Hepatocyte (in vitro differentiated cells): ENCODE measurements around the gene HOXD8. TPM values are rescaled to one million over a fixed set of nuclear protein-coding genes. Genes with fewer than 3 reads are reported as not detected.

ENCODE experiments used
- DNase-seq: peaks from one replicate; pipeline ENCODE4 v3.0.0-alpha.2; 2016; ENCODE audit warnings: low spot score
- H2AFZ ChIP-seq: fragments of 200-600 bp; sonication (generic); 2 replicates; pipeline ENCODE4 v1.6.0; 2016; ENCODE audit warnings: antibody characterized with exemption, mild to moderate bottlenecking
- H3K27ac ChIP-seq: fragments of 200-600 bp; sonication (generic); 2 replicates; pipeline ENCODE4 v1.5.1; 2016; ENCODE audit warnings: mild to moderate bottlenecking
- H3K27me3 ChIP-seq: fragments of 200-600 bp; sonication (generic); 2 replicates; pipeline ENCODE4 v1.6.1; 2016
- H3K36me3 ChIP-seq: fragments of 200-600 bp; sonication (generic); replicated peaks from 2 replicates; pipeline ENCODE4 v1.5.1; 2016; ENCODE audit warnings: low read depth; ENCODE audit not compliant: insufficient read depth
- H3K4me1 ChIP-seq: fragments of 200-600 bp; sonication (generic); 2 replicates; pipeline ENCODE4 v1.5.1; 2016; ENCODE audit warnings: mild to moderate bottlenecking, moderate library complexity; ENCODE audit not compliant: insufficient read depth
- H3K4me2 ChIP-seq: fragments of 200-600 bp; sonication (generic); 2 replicates; pipeline ENCODE4 v1.6.0; 2016
- H3K4me3 ChIP-seq: fragments of 200-600 bp; sonication (generic); 2 replicates; pipeline ENCODE4 v1.5.1; 2016; ENCODE audit warnings: mild to moderate bottlenecking
- H3K79me2 ChIP-seq: fragments of 200-600 bp; sonication (generic); 2 replicates; pipeline ENCODE4 v1.6.0; 2017; ENCODE audit warnings: mild to moderate bottlenecking
- H3K9me2 ChIP-seq: fragments of 200-600 bp; sonication (generic); replicated peaks from 2 replicates; pipeline ENCODE4 v1.6.0; 2017; ENCODE audit warnings: mild to moderate bottlenecking; ENCODE audit not compliant: insufficient read depth
- H3K9me3 ChIP-seq: fragments of 200-600 bp; sonication (generic); 2 replicates; pipeline ENCODE4 v1.5.1; 2016; ENCODE audit warnings: low read depth, mild to moderate bottlenecking
- H4K20me1 ChIP-seq: fragments of 200-600 bp; sonication (generic); 2 replicates; pipeline ENCODE4 v1.6.0; 2016; ENCODE audit warnings: mild to moderate bottlenecking; ENCODE audit not compliant: insufficient read depth, poor library complexity, severe bottlenecking
- CTCF ChIP-seq: fragments of 200-600 bp; sonication (generic); IDR thresholded peaks from 2 replicates; pipeline ENCODE4 v1.5.1; 2016; ENCODE audit warnings: antibody characterized with exemption, mild to moderate bottlenecking; ENCODE audit not compliant: poor library complexity
- EZH2 ChIP-seq: fragments of 200-600 bp; sonication (generic); IDR thresholded peaks from 2 replicates; pipeline ENCODE4 v1.6.1; 2016; ENCODE audit warnings: antibody characterized with exemption, mild to moderate bottlenecking, borderline replicate concordance
- EZH2phosphoT487 ChIP-seq: fragments of 200-600 bp; sonication (generic); IDR thresholded peaks from one replicate; pipeline ENCODE4 v1.6.1; 2018; ENCODE audit warnings: antibody characterized with exemption, mild to moderate bottlenecking, low read depth, moderate library complexity; ENCODE audit not compliant: unreplicated experiment, severe bottlenecking
- WGBS: methylation state at CpG from one replicate; pipeline ENCODE4 v1.1.6; 2016; ENCODE audit warnings: low lambda C conversion rate; ENCODE audit errors: missing lambda C conversion rate; 5-methylcytosine and 5-hydroxymethylcytosine counted together
- polyA plus RNA-seq: library from polyadenylated mRNA; unstranded; fragments of >200 nt; fragmentation: Nextera tagmentation; extraction: Ambion mirVana; gene quantifications from 2 replicates; pipeline ENCODE4 v1.2.1, GENCODE V29; 2016
- total RNA-seq: library from RNA; depleted of rRNA; stranded (reverse); fragments of >200 nt; gene quantifications from 2 replicates; pipeline ENCODE4 v1.2.3, GENCODE V29; 2014

HOXD8 gene
- total and polyA plus RNA-seq, 2 experiments from 2014 or later = 1.3 TPM; not detected in 1

GRCh38 chr2:176158855-176159662 is 29.6 kb downstream of the HOXD8 start:
- Histone ChIP-seq H3K9me2 (no peaks in the 10 kb centered on the region), H2AFZ (no peak overlapping the region), H3K9me3 (no peaks in the 10 kb centered on the region), H4K20me1 (no peaks in the 10 kb centered on the region), H3K27me3 (peaks cover 100% of the 10 kb centered on the region), H3K4me3 (no peak overlapping the region), H3K4me2 (peak overlapping the region; percentile 69), H3K79me2 (no peaks in the 10 kb centered on the region), H3K4me1 (peaks cover 23% of the 10 kb centered on the region), H3K27ac (no peak overlapping the region), H3K36me3 (no peaks in the 10 kb centered on the region)
- WGBS = 5% methylated on average over 33 of the region's 39 CpGs
- DNase-seq = no peak
- TF ChIP-seq EZH2phosphoT487 (no peak), EZH2 (peak; percentile 92)

- peaks cover 24% of the 10 kb centered on the region for H3K4me1 ChIP-seq
- H3K4me3 ChIP-seq = no peak overlapping the region
- no peaks in the 10 kb centered on the region for H3K9me2 ChIP-seq
- H3K4me2 ChIP-seq = peak overlapping the region; percentile 69
- H3K36me3 ChIP-seq = no peaks in the 10 kb centered on the region
- H3K27me3 ChIP-seq = peaks cover 100% of the 10 kb centered on the region
- H3K79me2 ChIP-seq = no peaks in the 10 kb centered on the region
- WGBS = 5% methylated on average over 44 of the region's 44 CpGs
- no peak for DNase-seq
- peak; percentile 72 for TF ChIP-seq EZH2
- no peak for TF ChIP-seq CTCF
- peak; percentile 54 for TF ChIP-seq EZH2phosphoT487
- H2AFZ ChIP-seq = peak overlapping the region; percentile 35
- H3K9me3 ChIP-seq = no peaks in the 10 kb centered on the region
- H4K20me1 ChIP-seq = no peaks in the 10 kb centered on the region
- H3K27ac ChIP-seq = no peak overlapping the region
Measured at GRCh38 chr2:176159663-176160250, 30.3 kb downstream of the HOXD8 start.

- no peak for DNase-seq
- peaks cover 100% of the 10 kb centered on the region for H3K27me3 ChIP-seq
- no peaks in the 10 kb centered on the region for H3K36me3 ChIP-seq
- no peaks in the 10 kb centered on the region for H3K9me2 ChIP-seq
- no peaks in the 10 kb centered on the region for H4K20me1 ChIP-seq
- TF ChIP-seq EZH2phosphoT487 = peak; percentile 33
- no peak for TF ChIP-seq CTCF
- TF ChIP-seq EZH2 = peak; percentile 4
- no peak overlapping the region for H3K27ac ChIP-seq
- peaks cover 30% of the 10 kb centered on the region for H3K4me1 ChIP-seq
- H2AFZ ChIP-seq = peak overlapping the region; percentile 35
- H3K4me3 ChIP-seq = no peak overlapping the region
- WGBS = 5% methylated on average over 32 of the region's 50 CpGs
- no peaks in the 10 kb centered on the region for H3K79me2 ChIP-seq
- H3K9me3 ChIP-seq = no peaks in the 10 kb centered on the region
- peak overlapping the region; percentile 69 for H3K4me2 ChIP-seq
Measured at GRCh38 chr2:176160251-176160985, 30.9 kb downstream of the HOXD8 start.
